ELR (cell line): ENCODE measurements around the gene OPN1MW2.
"Not testable (repeated sequence)": the region's sequence is repeated elsewhere in the genome, so short reads cannot be mapped to it uniquely, and the experiment has no call there.

ENCODE experiments used
- DNase-seq: peaks from one replicate; pipeline ENCODE4 v3.0.0-alpha.2; 2015; ENCODE audit warnings: low read depth

Gene OPN1MW2

DNA sequence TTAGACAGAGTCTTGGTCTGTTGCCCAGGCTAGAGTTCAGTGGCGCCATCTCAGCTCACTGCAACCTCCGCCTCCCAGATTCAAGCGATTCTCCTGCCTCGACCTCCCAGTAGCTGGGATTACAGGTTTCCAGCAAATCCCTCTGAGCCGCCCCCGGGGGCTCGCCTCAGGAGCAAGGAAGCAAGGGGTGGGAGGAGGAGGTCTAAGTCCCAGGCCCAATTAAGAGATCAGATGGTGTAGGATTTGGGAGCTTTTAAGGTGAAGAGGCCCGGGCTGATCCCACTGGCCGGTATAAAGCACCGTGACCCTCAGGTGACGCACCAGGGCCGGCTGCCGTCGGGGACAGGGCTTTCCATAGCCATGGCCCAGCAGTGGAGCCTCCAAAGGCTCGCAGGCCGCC, at the start of gene OPN1MW2:
TSS of gene OPN1MW2 (plus strand) at position 301 of the 400 bp plus-strand sequence. CDS start at position 361, 60 bp downstream.
- DNase-seq: not testable (repeated sequence)

DNA sequence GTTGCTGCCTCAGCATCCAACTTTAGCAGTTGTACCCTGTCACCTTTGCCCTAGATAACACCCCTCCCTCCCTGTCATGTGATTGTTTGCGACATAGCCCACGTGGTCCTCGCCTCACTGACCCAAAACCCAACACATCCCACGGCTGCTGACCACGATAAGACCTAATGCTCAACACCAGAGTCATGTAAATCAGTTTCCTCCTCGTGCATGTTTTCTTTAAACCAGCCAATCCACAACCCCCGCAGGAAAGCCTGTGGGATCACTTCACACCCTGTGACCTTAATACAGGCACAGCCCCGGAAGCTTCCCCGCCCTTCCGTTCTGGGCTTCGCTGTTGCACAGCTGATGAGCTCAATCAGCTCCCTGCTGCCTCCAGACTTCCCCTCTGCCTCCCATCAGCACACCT, 47.0 kb upstream of the OPN1MW2 start:
- DNase-seq: not testable (repeated sequence)

DNA sequence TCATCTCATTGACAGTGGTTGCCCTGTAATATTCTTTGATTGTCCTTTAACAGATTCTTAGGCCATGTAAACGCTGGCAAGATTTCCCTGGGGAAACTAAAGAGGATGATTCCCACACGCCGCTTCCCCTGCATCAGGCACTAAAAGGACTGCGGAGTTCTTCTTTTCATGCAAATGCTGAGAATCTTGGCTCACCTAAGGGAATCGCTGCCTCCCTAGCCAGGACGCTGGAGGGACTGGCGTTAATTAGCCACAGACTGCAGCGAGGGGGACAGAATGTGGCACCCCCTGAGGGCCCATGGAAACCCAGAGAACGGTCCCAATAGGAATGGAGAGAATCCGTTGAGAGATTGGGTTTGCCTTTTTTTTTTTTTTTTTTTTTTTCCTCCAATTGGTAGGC, 45.2 kb upstream of the OPN1MW2 start:
- DNase-seq: not testable (repeated sequence)

DNA sequence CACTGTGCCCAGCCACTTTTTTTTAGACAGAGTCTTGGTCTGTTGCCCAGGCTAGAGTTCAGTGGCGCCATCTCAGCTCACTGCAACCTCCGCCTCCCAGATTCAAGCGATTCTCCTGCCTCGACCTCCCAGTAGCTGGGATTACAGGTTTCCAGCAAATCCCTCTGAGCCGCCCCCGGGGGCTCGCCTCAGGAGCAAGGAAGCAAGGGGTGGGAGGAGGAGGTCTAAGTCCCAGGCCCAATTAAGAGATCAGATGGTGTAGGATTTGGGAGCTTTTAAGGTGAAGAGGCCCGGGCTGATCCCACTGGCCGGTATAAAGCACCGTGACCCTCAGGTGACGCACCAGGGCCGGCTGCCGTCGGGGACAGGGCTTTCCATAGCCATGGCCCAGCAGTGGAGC, 37.3 kb upstream of the OPN1MW2 start, which contains the start of gene OPN1MW:
TSS of gene OPN1MW (plus strand) at position 301 of the 400 bp plus-strand sequence. CDS start at position 383, 82 bp downstream.
- not testable (repeated sequence) for DNase-seq

DNA sequence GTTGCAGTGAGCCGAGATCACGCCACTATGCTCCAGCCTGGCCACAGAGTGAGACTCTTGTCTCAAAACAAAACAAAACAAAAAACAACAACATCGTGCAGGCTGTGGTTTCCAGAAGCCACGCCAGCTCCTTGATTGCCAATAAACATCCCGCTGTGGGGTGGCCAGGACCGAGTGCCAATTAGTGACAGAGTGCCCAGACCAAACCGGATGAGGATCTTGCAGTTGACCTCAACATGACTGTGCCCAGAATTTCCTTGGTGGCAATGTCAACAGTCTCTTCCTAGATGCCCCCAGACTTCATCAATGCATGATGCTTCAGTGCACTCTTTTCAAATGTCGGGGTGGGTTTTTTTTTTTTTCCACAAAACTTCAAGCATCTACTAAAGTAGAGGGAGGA, 35.8 kb upstream of the OPN1MW2 start:
- not testable (repeated sequence) for DNase-seq

DNA sequence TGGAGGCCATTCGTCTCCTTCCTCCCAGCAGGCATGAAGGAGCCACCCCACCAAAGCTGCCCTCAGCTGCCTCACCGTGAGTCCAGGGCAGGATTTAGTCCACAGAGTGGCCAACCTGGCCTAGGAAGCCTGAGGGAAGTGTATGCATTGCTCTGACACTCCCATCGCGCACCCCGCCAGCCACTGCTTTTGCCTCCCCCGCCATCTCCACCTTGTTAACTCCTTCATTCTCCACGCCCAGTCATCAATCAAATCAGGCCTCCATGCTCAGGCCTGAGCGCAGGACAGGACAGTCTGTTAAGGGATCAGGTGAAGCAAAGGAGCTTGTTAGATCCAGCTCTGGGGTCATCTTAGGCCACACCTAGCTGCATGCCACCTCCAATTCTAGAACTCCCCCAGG, 26.7 kb upstream of the OPN1MW2 start:
- DNase-seq: not testable (repeated sequence)

DNA sequence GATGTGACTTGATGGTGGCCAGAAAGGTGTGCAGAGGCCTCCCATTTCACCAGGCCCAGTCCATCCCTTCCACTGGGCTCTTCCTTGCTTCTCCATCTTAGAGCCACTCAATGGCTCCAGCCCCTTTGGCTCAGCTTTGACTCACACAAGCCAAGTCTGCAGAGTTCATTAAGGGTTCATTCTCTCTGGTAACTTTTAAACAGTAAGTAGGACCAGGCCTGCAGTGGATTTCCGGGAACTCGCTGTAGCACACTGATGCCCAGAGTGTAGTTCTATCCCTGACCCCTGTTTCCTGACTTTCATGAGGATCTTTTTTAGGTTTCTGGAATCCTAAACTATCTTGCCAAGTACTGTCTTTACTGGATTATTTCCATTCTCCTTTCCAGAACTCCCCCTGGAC, 25.2 kb upstream of the OPN1MW2 start:
- DNase-seq: not testable (repeated sequence)

DNA sequence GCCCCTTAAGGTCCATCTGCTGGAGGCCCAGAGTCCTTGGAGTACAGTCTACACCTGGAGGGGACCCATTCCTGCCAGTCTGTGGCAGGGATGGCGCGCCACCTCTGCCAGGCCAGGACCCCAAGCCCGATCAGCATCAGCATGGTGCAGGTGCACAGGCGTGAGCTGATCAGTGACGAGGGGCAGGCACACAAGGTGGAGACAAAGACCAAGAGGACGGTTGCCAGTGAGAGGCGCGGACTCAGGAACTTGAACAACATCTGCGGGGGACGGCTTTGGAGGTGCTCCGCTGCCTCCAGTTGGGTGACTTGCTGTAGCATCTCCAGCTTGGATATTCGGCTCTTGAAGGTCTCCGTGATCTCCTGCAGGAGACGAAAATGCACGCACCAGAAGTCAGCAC, 23.1 kb upstream of the OPN1MW2 start:
- not testable (repeated sequence) for DNase-seq

DNA sequence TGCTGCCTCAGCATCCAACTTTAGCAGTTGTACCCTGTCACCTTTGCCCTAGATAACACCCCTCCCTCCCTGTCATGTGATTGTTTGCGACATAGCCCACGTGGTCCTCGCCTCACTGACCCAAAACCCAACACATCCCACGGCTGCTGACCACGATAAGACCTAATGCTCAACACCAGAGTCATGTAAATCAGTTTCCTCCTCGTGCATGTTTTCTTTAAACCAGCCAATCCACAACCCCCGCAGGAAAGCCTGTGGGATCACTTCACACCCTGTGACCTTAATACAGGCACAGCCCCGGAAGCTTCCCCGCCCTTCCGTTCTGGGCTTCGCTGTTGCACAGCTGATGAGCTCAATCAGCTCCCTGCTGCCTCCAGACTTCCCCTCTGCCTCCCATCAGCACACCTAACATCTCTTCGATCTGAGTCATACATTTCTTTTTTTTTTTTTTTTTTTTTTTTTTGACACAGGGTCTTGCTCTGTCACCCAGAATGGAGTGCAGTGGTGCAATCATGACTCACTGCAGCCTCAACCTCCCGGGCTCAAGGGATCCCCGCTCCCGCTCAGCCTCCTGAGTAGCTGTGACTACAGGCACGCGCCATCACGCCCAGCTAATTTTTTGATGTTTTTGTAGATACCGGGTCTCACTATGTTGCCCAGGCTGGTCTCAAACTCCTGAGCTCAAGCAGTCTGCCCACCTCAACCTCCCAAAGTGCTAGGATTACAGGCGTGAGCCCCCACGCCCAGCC, 9.7 kb upstream of the OPN1MW2 start:
- DNase-seq: not testable (repeated sequence)

DNA sequence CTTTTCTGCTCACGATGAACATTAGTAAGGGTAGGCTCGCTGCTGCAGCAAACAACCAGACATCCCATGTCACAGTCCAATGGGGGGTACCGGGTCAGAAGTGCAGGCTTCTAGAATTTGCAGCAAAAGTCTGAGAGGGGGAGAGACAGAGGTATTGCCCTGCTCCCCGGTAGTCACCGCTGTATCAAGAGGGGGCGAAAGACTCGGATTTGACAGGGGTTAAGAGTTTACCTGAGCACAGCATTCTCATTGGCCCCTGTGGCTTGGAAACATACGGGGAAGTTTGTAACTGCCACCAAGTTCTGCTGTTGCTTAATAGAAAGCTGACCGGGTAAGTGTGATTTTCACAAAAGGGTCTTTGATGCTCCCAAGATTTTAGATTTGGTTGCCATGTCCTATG, 8.5 kb upstream of the OPN1MW2 start:
- DNase-seq: not testable (repeated sequence)

DNA sequence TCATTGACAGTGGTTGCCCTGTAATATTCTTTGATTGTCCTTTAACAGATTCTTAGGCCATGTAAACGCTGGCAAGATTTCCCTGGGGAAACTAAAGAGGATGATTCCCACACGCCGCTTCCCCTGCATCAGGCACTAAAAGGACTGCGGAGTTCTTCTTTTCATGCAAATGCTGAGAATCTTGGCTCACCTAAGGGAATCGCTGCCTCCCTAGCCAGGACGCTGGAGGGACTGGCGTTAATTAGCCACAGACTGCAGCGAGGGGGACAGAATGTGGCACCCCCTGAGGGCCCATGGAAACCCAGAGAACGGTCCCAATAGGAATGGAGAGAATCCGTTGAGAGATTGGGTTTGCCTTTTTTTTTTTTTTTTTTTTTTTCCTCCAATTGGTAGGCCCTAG, 8.1 kb upstream of the OPN1MW2 start:
- not testable (repeated sequence) for DNase-seq

DNA sequence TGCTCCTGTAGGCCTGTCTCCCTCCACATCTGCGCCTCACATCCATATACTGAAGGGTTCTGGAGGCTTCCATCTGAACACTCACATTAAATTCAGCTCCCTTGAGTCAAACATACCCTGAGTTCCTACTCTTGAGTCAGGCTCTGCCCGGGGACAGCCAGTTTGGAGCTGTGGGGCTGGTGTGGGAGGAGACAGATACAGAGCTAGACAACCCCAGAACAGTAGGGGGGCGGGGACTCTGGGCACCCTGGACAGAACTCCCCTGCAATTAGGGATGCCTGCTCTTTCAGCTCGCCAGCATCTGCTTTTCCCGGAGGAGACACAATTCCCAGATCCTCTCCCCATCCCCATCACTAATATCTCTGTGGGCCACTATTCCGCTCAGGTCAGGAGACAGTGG, 5.7 kb downstream of the OPN1MW2 start:
- not testable (repeated sequence) for DNase-seq

DNA sequence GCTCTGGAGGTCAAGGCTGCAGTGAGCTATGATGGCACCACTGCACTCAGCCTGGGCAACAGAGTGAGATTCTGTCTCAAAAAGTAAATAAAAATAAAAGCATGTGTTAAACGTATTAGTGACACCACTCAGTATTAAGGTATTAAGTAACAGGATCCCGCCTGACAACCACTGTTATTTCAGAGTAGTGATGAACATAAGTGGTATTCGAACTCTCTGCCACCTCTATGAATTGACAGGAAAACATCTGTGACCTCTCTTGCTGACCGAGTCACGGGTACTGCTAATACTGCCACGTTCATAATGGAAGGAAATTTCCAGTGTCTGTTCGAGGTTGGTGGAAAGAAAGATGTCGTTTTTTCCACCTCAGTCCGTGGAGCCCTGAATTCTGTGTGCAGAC, 7.2 kb downstream of the OPN1MW2 start:
- not testable (repeated sequence) for DNase-seq

DNA sequence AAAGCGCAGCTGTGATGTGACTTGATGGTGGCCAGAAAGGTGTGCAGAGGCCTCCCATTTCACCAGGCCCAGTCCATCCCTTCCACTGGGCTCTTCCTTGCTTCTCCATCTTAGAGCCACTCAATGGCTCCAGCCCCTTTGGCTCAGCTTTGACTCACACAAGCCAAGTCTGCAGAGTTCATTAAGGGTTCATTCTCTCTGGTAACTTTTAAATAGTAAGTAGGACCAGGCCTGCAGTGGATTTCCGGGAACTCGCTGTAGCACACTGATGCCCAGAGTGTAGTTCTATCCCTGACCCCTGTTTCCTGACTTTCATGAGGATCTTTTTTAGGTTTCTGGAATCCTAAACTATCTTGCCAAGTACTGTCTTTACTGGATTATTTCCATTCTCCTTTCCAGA, 11.9 kb downstream of the OPN1MW2 start:
- DNase-seq: not testable (repeated sequence)

DNA sequence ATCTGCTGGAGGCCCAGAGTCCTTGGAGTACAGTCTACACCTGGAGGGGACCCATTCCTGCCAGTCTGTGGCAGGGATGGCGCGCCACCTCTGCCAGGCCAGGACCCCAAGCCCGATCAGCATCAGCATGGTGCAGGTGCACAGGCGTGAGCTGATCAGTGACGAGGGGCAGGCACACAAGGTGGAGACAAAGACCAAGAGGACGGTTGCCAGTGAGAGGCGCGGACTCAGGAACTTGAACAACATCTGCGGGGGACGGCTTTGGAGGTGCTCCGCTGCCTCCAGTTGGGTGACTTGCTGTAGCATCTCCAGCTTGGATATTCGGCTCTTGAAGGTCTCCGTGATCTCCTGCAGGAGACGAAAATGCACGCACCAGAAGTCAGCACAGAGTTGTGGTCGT, 14.1 kb downstream of the OPN1MW2 start:
- not testable (repeated sequence) for DNase-seq

DNA sequence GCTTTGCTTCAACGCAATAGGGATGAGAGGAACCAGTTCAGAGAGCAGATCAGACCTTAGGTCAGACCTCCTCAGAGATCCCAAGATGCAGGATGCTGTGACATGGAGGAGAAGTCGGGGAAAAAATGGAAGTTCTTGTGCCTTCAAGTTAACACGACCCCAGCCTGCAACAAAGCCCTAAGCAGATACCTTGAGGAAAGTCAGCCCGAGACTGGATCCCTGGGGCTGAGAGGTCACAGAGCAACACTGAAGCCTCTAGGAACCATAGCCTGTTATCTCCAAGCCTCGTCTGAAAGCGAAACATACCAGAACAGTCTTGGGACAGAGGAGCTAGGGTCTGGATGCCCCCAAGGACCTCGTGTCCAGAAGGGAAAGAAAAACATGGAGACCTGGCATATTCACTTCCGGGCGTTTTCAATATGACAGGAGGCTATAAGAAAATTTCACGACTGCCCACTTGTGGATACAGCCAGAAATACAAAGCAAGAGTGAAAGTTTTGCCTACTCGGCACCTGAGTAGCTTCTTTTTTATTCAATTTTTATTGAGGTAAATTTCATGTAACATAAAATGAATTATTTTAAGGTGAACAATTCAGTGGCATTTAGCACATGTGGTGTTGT, 19.5 kb downstream of the OPN1MW2 start:
- DNase-seq: not testable (repeated sequence)

DNA sequence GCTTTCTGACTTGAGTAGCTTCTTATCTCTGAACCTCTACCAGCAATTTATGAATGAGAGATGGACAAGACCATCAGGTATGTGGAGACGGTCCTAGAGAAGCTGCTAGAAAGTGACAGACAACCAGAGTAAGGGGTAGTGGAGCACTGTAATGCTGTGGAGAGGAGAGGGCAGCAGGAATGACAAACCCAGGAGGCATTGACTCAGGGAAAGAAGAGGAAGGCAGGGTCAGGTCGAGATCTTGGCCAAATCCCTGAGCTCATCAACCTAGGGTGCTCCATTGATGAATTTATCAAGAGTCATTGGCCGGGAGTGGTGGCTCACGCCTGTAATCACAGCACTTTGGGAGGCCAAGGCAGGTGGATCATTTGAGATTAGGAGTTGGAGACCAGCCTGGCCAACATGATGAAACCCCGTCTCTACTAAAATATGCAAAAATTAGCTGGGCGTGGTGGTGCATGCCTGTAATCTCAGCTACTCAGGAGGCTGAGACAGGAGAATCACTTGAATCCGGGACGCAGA, 20.5 kb downstream of the OPN1MW2 start:
- not testable (repeated sequence) for DNase-seq

DNA sequence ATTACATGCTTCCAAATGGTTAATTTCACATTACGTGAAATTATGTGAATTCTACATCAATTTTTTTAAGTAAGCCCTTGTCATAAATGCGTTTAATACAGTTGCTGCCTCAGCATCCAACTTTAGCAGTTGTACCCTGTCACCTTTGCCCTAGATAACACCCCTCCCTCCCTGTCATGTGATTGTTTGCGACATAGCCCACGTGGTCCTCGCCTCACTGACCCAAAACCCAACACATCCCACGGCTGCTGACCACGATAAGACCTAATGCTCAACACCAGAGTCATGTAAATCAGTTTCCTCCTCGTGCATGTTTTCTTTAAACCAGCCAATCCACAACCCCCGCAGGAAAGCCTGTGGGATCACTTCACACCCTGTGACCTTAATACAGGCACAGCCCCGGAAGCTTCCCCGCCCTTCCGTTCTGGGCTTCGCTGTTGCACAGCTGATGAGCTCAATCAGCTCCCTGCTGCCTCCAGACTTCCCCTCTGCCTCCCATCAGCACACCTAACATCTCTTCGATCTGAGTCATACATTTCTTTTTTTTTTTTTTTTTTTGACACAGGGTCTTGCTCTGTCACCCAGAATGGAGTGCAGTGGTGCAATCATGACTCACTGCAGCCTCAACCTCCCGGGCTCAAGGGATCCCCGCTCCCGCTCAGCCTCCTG, 28.0 kb downstream of the OPN1MW2 start:
- DNase-seq: not testable (repeated sequence)

DNA sequence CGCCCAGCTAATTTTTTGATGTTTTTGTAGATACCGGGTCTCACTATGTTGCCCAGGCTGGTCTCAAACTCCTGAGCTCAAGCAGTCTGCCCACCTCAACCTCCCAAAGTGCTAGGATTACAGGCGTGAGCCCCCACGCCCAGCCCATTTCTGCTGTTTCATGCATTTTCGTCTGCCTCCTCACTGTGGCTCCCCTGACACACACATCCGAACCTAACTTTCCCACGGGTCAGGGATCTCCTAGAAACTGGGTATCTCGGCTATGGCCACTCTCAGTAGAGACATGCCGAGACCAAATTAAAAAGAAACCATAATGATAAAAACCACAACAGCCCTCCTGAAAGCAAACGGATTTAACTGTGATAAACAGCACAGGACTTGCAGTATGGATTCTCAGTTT, 28.5 kb downstream of the OPN1MW2 start:
- DNase-seq: not testable (repeated sequence)

DNA sequence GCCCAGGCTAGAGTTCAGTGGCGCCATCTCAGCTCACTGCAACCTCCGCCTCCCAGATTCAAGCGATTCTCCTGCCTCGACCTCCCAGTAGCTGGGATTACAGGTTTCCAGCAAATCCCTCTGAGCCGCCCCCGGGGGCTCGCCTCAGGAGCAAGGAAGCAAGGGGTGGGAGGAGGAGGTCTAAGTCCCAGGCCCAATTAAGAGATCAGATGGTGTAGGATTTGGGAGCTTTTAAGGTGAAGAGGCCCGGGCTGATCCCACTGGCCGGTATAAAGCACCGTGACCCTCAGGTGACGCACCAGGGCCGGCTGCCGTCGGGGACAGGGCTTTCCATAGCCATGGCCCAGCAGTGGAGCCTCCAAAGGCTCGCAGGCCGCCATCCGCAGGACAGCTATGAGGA, 37.7 kb downstream of the OPN1MW2 start, which contains the start of gene OPN1MW3:
TSS of gene OPN1MW3 (plus strand) at position 301 of the 400 bp plus-strand sequence. CDS start at position 339, 38 bp downstream.
- not testable (repeated sequence) for DNase-seq

DNA sequence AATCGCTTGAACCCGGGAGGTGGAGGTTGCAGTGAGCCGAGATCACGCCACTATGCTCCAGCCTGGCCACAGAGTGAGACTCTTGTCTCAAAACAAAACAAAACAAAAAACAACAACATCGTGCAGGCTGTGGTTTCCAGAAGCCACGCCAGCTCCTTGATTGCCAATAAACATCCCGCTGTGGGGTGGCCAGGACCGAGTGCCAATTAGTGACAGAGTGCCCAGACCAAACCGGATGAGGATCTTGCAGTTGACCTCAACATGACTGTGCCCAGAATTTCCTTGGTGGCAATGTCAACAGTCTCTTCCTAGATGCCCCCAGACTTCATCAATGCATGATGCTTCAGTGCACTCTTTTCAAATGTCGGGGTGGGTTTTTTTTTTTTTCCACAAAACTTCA, 39.2 kb downstream of the OPN1MW2 start:
- DNase-seq: not testable (repeated sequence)

DNA sequence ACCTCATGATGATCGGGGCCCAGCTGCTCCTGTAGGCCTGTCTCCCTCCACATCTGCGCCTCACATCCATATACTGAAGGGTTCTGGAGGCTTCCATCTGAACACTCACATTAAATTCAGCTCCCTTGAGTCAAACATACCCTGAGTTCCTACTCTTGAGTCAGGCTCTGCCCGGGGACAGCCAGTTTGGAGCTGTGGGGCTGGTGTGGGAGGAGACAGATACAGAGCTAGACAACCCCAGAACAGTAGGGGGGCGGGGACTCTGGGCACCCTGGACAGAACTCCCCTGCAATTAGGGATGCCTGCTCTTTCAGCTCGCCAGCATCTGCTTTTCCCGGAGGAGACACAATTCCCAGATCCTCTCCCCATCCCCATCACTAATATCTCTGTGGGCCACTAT, 43.5 kb downstream of the OPN1MW2 start:
- DNase-seq: not testable (repeated sequence)
